NCI-H1105 (cell line): ENCODE data around the gene CARD6.
"Not testable (repeated sequence)": the region's sequence is repeated elsewhere in the genome, so short reads cannot be mapped to it uniquely, and the experiment has no call there.

Experiments used
- DNase-seq: peaks from one replicate; lab custom pipeline; 2025; lab: John Stamatoyannopoulos, UW

Gene CARD6

GRCh38 chr5:40828690-40829661 lies 12.2 kb upstream of the CARD6 start:
- no peak for DNase-seq

DNA sequence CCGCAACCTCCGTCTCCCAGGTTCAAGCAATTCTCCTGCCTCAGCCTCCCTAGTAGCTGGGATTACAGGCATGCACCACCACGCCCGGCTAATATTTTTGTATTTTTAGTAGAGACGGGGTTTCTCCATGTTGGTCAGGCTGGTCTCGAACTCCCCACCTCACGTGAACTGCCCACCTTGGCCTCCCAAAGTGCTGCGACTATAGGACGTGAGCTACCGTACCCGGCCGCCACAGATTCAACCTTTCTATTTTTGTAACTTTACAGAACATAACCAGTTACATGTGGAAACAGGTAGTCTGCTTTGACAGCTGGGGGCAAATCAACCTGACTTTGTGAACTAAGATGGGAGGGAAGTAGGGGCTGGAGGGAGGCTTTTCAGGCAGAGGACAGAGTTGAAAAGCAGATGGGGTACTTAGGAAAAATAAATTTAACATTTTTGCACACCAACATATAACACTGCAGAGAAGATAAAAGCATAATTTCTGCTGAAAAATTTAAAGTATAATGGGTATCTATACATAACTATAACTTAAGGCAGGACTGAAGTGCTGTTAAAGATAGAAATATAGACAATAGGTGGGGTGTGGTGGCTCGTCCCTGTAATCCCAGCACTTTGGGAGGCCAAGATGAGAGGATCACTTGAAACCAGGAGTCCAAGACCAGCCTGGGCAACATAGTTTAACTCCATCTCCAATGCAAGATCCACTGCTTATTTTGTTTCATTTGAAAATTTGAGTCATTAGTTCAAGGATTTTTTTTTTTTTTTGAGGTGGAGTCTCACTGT lies 11.2 kb upstream of the CARD6 start:
- no peak for DNase-seq

GRCh38 chr5:40831346-40832210 lies 9.6 kb upstream of the CARD6 start:
- no peak for DNase-seq

DNA sequence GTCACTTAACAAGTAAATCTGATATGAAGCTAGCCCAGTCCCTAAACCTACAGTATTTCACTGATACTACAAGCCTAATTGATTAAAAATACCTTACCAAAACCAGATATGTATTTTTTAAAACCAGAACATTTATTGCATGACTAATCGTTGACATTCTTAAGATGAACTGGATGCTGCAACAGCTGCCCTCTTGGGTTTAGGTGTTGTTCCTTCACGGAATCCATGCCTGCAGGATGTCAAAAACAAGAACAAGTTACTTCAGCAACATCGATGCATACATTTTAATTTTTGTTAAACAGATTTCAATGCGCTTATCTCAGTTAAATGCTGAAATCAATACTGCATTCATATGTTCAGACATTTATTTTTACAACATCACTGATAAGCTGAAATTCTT lies 8.8 kb upstream of the CARD6 start:
- DNase-seq = no peak

DNA sequence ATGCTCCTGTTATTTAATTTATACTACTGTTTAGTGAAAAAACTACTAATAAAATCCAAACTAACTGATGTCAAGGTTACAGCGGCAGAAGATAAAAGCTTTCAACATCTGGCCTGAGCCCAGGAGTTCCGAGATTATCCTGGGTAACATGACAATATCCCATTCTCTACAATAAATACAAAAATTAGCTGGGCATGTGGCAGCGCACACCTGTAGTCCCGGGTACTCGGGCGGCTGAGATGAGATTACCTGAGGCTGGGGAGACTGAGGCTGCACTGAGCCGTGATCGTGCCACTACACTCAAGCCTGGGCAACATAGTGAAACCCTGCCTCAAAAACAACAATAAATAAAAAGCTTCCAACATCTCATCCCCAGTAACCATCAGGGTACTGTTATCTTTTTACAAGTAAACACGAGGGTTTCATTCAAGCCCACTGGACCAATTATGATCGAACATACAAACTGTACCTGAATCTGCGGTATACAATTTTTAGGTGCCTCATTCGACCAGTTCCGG lies 7.4 kb upstream of the CARD6 start:
- DNase-seq = no peak

GRCh38 chr5:40834391-40834848 lies 6.7 kb upstream of the CARD6 start:
- peak; percentile 2 for DNase-seq

DNA sequence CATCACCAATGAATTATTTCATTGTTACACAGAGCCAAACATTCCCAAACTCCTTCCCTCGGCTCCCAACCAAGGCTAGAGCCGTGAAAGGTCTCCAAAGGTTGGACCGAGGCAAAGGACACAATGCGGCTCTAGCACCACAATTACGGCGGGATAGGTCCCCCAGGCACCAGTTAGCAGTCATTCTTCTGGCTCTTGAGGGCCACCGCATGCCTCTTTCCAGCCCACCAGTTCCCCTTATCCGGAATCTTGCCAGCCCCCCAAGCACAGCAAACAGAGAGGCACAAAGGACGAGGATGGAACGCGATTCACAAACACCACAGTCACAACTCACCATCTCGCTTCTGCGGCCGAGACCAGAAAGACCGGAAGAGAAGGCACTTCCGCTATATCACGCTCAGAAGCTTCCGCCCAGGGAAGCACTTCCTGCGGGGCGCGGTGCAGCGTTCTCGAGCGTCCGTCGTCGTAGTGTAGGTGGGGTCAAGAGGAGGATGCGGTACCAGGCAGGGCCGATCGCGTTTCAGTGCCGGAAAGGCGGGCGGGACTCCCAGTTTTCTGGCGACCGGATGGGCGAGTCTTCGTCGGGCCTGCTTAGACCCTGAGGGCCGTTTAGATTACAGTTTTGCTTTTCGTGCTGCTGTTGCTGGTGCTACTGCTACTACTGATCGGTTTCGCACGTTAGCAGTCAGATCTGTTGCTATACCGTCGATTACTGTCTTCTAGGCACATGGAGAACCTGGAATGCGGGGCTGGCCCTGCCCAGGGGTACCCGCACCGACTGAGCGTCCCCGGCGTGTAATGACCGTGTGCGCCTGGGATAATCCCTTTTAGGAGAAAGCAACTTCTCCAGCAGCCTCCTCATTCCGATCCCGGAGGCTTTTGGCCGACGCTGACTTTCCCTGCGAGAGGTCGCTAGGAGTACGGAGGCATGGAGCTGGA lies 6.0 kb upstream of the CARD6 start, which contains the start of gene RPL37:
Gene RPL37, minus strand, starts transcription at position 374 of the 939 bp plus-strand sequence. Its CDS starts 37 bp downstream, at position 337.
- DNase-seq = peak; percentile 89

GRCh38 chr5:40838086-40838485 lies 3.1 kb upstream of the CARD6 start:
- DNase-seq = no peak

- no peak for DNase-seq
Measured at GRCh38 chr5:40842351-40842750, 1.2 kb downstream of the CARD6 start.

DNA sequence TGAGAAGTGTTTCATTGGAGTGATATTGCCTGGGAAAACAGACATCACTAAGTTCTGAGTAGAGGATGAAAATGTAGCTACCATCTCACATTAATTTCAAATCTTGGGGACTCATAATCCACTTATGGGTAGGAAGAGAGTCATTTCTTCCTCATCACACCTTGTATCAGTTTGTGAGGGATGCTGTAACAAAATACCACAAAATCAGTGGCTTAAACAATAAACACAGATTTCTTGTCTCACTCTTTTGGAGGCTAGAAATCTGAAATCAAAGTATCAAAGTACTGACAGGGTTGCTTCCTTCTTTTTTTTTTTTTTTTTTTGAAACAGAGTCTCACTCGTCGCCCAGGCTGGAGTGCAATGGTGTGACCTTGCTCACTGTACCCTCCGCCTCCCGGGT lies 3.4 kb downstream of the CARD6 start:
- no peak for DNase-seq

- no peak for DNase-seq
Measured at GRCh38 chr5:40846371-40846770, 5.2 kb downstream of the CARD6 start.

- no peak for DNase-seq
Measured at GRCh38 chr5:40847525-40847924, 6.4 kb downstream of the CARD6 start.

DNA sequence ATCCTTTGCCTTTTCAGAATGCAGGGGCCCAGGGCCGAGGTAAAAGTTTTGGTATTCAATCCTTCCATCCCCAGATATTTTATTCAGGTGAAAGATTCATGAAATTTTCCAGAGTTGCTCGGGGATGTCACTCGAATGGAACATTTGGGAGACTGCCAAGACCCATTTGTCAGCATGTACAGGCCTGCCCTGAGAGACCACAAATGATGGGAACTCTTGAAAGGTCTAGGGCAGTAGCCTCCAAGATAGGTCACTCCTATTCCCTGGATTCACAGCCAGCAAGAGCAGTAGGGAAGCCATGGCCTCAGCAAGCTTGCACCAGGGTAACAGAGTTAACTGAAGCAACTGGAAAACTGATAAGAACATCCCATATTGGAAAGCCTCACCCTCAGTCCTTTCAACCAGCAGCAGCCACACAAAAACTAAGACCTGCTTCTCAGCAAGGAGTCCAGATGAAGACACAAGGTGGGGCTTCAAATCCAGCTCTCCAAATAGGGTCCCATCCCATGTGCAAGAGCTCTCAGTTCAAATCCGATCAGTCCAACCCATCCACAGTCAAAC lies 12.5 kb downstream of the CARD6 start:
- DNase-seq = peak; percentile 19

DNA sequence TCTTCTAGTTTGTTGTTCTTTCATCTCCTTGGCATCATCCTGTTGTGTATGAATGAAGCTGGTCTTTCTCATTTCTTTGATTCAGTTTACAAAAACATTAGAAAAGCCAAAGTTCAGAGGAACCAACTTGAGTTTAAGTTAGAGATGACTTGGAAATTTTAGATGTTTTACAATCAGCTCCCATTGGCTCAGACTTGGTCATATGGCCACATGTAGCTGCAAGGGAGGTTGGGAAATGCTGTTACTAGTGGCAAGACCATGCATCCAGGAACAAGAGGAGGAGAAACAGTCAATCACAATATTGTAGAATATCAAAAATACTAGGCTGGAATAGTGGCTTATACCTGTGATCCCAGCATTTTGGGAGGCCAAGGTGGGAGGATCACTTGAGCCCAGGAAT lies 19.5 kb downstream of the CARD6 start:
- no peak for DNase-seq

DNA sequence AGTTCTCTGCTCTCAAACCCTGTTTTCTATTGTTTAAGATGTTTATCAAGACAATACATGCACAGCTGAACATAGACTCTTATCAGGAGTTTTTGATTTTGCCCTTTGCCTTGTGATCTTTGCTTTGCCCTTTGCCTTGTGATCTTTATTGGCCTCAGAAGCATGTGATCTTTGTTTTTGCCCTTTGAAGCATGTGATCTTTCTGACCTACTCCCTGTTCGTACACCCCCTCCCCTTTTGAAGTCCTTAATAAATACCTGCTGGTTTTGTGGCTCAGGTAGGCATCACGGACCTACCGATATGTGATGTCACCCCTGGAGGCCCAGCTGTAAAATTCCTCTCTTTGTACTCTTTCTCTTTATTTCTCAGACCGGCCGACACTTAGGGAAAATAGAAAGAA lies 23.8 kb downstream of the CARD6 start:
- DNase-seq = not testable (repeated sequence)

DNA sequence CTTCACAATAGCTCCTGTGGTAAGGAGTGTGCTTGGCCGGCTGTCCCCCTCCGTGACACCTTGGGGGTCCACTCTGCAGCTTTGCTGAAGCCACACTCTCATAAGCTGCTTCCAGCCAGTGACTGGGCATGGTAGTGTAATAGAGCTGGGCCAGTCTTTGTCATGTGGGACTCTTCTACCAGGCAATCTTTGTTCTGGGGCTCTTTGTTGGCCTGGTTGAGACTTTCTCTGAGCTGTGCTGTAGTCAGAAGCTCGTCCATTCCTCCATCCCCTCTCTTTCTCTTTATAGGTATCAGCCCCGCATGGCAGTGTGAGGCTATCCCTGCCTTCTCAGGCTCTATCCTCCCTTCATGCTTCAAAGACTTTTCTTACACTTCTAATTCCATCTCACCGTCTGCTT lies 25.7 kb downstream of the CARD6 start:
- no peak for DNase-seq

- no peak for DNase-seq
Measured at GRCh38 chr5:40869384-40869783, 28.2 kb downstream of the CARD6 start.

GRCh38 chr5:40871177-40871576 lies 30.0 kb downstream of the CARD6 start:
- DNase-seq = no peak

DNA sequence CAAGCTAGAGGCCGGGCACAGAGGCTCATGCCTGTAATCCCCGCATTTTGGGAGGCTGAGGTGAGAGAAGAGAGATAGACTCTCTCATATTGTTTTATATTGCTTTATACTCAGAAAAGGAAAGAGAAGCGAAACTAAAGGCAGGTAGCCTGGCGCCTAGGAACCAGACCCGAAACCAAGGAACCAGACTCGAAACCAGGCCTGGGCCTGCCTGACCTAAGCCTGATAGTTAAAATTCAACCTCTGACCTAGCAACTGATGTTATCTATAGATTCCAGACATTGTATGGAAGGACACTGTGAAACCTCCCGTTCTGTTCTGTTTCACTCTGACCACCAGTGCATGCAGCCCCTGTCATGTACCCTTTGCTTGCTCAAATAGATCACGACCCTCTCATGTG lies 31.1 kb downstream of the CARD6 start:
- DNase-seq = not testable (repeated sequence)

- no peak for DNase-seq
Measured at GRCh38 chr5:40873286-40873880, 32.2 kb downstream of the CARD6 start.
